ENCODE data around the gene TOX2.

Gene TOX2

DNA sequence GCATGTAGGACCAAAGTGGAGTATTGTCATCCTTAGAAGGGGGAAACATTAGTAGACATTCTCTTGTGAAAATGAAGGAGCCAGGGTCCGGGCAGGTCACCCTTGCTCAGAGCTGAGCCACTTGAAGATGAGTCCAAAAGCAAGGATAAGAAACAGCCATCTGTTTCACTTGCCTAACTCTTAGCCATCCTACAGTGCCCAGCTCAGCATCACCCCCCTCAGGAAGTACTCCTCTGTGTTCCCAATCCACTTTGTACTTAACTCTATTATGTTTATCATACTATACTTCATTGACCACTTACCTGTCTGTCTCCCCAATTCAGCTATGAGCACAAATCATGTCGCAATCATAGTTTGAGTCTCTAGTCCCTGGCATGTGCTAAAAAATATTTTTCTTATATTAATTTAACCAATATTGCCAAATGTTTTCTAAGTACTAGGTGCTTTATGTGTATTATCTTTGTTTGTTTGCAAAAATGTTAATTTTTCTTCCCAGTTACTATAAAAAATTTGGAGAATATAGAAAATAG, 8.1 kb upstream of the TOX2 start:
- Mint-ChIP-seq H3K36me3 (ENCODE audit: low read depth) (peaks cover 4% of the 10 kb centered on the region), H3K27me3 (ENCODE audit: low read depth) (peaks cover 6% of the 10 kb centered on the region), H3K4me3 (no peak overlapping the region), H3K27ac (no peak overlapping the region), H3K4me1 (ENCODE audit: low read depth) (peaks cover 9% of the 10 kb centered on the region), H3K9me3 (peaks cover 28% of the 10 kb centered on the region)
- DNase-seq (ENCODE audit: low spot score): no peak

DNA sequence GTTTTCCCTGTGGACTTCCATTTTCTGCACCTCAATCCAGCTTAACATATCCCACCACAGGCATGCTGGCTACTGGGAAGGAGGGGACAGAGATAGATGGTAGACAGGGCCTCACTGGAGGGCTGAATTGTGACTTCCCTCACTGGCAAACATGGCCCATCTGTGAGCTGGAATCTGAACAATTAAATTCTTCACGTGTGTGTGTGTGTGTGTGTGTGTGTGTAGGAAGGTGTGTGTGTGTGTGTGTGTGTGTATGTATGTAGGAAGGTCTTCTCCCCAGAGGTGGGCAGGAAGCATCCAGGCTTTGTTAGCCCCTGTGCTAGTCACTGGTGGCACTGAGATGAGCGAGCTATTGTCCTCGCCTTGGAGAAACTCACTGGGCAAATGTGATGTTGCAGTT, 5.4 kb upstream of the TOX2 start:
- peaks cover 48% of the 10 kb centered on the region for H3K9me3 Mint-ChIP-seq
- H3K36me3 Mint-ChIP-seq (ENCODE audit: low read depth): peaks cover 17% of the 10 kb centered on the region
- H3K4me3 Mint-ChIP-seq: no peak overlapping the region
- no peak overlapping the region for H3K27ac Mint-ChIP-seq
- DNase-seq (ENCODE audit: low spot score): no peak
- peaks cover 13% of the 10 kb centered on the region for H3K4me1 Mint-ChIP-seq (ENCODE audit: low read depth)
- peaks cover 19% of the 10 kb centered on the region for H3K27me3 Mint-ChIP-seq (ENCODE audit: low read depth)

DNA sequence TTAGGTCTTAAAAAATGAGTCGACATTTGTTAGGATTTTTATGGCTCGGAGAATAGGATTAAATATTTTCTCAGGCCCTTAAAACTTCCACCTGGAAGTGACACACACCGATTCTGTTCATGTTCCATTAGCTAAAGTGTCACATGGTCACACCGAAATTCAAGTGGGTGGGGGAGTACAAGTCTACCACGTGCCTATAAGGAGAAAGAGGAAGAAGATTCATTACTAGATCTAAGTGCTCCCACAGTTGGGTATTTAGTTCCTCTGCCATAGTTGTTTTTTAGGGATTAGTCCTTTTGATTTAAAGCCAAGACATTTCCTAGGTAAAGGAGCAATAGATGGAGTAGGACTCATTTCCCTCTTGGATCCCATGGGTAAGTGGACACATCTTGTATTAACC, 4.9 kb upstream of the TOX2 start:
- peaks cover 17% of the 10 kb centered on the region for H3K36me3 Mint-ChIP-seq (ENCODE audit: low read depth)
- H3K27me3 Mint-ChIP-seq (ENCODE audit: low read depth): peaks cover 19% of the 10 kb centered on the region
- H3K27ac Mint-ChIP-seq: no peak overlapping the region
- H3K9me3 Mint-ChIP-seq: peaks cover 48% of the 10 kb centered on the region
- DNase-seq (ENCODE audit: low spot score): no peak
- peaks cover 13% of the 10 kb centered on the region for H3K4me1 Mint-ChIP-seq (ENCODE audit: low read depth)
- H3K4me3 Mint-ChIP-seq: no peak overlapping the region

DNA sequence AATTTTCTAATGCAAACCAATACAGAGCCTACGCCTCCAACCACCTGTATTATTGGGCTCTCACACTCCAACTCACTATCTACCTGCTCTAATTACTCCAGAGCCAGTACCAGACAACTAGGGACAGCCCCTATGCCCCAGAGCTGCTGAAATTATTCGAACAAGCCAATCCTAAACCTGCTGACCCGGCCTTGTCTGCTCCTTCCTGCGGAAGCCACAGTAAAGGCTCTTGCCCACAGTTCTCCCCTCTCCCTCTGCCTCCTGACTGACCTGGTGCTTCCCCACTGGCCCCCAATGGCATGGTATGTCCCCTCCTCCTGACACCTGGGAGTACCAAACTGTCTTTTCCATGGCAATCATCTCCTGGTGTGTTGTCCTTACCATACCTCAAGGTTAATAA, 4.1 kb upstream of the TOX2 start:
- Mint-ChIP-seq H3K27ac (no peak overlapping the region), H3K4me1 (ENCODE audit: low read depth) (peaks cover 18% of the 10 kb centered on the region), H3K27me3 (ENCODE audit: low read depth) (peaks cover 26% of the 10 kb centered on the region), H3K36me3 (ENCODE audit: low read depth) (peaks cover 21% of the 10 kb centered on the region), H3K9me3 (peaks cover 48% of the 10 kb centered on the region), H3K4me3 (no peak overlapping the region)
- no peak for DNase-seq (ENCODE audit: low spot score)

DNA sequence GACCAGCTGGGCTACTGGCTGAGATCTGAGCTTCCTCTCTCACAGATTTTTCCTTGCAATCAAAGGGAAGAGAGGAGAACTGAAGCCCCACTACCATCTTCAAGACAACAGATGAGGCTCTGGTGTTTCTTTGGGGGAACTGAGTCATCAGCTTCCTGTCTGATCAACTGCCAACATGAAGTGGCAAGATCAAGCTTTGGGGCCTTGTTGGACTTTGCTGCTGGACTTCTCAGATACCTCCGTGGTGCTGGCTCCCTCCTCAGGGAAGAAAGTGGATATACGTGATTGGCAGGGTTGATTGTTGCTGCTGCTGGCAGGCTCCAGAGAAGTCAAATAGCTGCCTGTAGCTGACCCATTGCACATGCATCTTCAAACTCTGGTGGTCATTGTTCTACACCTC, 3.6 kb upstream of the TOX2 start:
- no peak overlapping the region for H3K27ac Mint-ChIP-seq
- no peak overlapping the region for H3K4me3 Mint-ChIP-seq
- DNase-seq (ENCODE audit: low spot score): no peak

DNA sequence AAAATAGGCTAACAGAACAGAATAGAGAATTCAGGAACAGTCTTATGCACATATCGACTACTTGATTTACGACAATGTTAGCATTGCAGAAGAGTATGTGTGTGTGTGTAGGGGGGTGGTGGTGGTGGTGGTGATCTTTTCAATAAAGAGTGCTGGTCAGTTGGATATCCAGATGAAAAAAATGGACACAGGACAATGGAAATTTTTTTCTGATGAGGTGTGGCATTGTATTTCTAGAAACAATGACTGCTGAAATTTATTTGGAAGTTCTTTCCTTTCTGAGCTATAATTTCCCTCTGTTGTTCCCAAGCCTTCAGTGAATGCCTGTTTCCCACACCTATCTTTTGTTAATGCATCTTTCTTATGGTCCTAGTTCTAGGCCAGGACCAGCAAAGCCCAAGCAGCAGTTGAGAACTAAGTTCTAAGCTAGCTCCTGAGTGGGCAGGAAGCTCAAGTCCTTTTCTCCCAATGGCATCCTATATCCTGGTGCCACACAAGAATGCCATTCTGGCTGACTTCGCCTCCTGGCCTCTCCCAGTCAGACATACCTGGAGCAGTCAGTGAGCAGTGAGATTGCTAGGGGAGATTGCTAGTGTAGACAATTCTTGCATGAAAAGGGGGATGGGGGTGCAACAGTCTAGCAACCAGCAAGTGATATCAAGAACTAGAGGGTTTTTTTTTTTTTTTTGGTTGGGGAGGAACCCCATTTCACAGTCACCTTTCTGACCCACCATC, 1.2 kb upstream of the TOX2 start:
- Mint-ChIP-seq H3K27me3 (ENCODE audit: low read depth) (peaks cover 44% of the 10 kb centered on the region), H3K4me1 (ENCODE audit: low read depth) (peaks cover 22% of the 10 kb centered on the region), H3K4me3 (peak overlapping the region; percentile 75), H3K9me3 (peaks cover 40% of the 10 kb centered on the region), H3K27ac (peak overlapping the region; percentile 47), H3K36me3 (ENCODE audit: low read depth) (peaks cover 18% of the 10 kb centered on the region)
- DNase-seq (ENCODE audit: low spot score): no peak

More for the DNA sequence above, 3.6 kb upstream of the TOX2 start:
- Mint-ChIP-seq H3K27me3 (ENCODE audit: low read depth) (peaks cover 28% of the 10 kb centered on the region), H3K36me3 (ENCODE audit: low read depth) (peaks cover 21% of the 10 kb centered on the region), H3K4me1 (ENCODE audit: low read depth) (peaks cover 18% of the 10 kb centered on the region), H3K9me3 (peaks cover 48% of the 10 kb centered on the region)

DNA sequence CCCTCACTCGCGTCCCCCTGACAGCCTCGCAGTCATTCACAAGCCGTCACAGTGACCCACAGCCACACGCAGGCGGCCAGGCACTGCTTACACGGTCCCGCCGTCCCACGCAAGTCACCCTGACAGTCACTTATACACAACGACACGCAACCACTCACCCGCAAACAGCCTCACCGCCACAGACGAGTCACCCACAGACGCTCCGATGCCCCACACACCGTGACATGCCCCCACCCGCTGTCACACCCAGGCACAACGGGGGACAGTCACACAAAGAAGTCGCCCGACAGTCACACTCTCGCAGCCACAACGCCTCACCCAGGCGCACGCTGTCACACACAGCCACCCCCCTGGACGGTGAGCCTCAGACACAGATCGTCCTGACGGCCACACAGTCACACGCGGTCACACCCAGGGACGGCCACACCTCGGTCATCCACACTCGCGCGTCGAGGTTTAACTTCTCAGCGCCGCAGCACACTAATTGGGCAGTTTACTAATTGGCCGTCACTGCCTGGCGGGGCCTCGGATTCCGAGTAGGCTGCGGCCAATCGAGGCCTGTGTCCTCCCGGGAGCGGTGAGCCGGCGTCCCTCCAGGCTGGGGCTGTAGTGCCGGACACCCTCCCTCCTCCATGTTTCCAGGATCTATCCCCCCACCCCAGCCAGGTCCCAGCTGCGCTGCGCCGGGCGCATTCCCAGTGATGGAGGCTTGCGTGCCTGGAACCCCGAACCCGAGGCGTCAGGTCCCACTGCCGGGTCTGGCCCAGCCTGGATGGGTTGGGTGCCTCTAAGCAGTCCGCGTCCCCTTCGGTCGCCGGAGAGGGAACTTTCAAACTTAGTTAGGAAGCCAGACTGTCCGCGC, 790 bp downstream of the TOX2 start:
- H3K4me3 Mint-ChIP-seq: peak overlapping the region; percentile 95
- H3K27ac Mint-ChIP-seq: peak overlapping the region; percentile 79
- peaks cover 27% of the 10 kb centered on the region for H3K9me3 Mint-ChIP-seq
- DNase-seq (ENCODE audit: low spot score): peak; percentile 45
- H3K4me1 Mint-ChIP-seq (ENCODE audit: low read depth): peaks cover 23% of the 10 kb centered on the region
- H3K36me3 Mint-ChIP-seq (ENCODE audit: low read depth): peaks cover 19% of the 10 kb centered on the region
- H3K27me3 Mint-ChIP-seq (ENCODE audit: low read depth): peaks cover 53% of the 10 kb centered on the region

DNA sequence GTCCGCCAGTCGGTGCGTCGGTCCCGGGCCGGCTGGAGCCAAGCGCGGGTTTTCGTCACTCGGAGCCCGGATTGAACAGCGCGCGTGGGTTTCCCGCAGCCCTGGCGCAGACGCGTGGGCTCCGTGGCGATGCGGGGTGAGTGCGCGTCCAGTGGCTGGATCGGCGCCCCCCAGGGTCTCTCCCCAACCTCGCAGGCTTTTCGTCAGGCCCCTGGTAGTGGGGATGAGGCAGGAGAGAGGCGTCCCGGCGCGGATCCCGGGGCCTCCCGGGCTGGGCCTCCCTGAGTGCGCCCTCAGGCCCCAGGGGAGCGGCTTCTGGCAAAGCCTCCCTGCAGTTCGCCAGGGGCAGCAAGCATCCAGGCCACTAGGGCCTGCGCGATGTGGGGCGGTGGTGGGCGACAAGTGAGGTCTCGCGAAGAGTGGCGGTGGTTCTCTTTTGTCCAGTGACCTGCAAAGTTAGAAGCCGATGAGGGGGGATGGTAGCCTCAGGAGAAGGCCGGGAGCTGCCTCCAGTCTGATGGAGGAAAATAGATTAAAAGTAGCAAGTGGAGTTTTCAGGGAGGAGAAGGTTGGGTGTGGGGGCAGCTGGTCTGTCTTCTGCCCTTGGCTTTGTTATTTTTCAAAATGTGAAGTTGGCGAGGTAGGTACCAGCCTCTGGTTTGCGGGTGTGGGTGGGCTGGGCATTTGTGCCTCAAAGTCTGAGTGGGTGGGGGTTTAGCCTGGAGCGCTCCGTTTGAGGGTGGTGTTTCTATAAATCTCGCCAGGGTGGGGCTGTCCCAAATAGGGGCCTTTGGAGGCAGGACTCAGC, 1.6 kb downstream of the TOX2 start:
- H3K27me3 Mint-ChIP-seq (ENCODE audit: low read depth): peaks cover 58% of the 10 kb centered on the region
- H3K9me3 Mint-ChIP-seq: peaks cover 22% of the 10 kb centered on the region
- no peak for DNase-seq (ENCODE audit: low spot score)
- H3K4me3 Mint-ChIP-seq: peak overlapping the region; percentile 95
- no peak overlapping the region for H3K27ac Mint-ChIP-seq
- peaks cover 23% of the 10 kb centered on the region for H3K4me1 Mint-ChIP-seq (ENCODE audit: low read depth)
- peaks cover 19% of the 10 kb centered on the region for H3K36me3 Mint-ChIP-seq (ENCODE audit: low read depth)

DNA sequence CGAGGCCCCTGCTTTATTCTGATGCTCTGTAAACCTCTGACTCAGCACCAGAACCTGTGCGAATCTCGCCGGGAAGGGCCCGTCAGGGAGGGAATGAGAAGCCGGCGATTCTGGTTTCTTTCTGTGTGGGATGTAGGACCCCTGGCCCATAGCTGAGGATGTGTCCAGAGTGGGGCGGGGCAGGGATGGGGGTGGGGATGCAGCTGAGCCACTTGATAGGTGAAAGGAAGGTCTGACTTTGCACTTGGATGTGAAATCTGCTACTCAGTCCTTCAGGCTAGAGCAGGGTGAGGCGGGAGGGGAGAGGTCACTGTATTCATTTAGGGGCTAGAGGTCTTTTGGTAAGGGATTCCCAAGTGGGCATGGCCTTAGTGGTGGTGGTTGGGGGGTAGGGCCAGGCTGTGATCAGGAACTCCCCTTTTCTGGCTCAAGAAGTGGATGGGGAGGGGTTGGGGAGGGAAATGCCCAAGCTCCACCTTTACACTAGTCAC, 2.3 kb downstream of the TOX2 start:
- Mint-ChIP-seq H3K27ac (no peak overlapping the region), H3K36me3 (ENCODE audit: low read depth) (peaks cover 19% of the 10 kb centered on the region), H3K9me3 (peaks cover 17% of the 10 kb centered on the region), H3K4me3 (peak overlapping the region; percentile 66), H3K27me3 (ENCODE audit: low read depth) (peaks cover 64% of the 10 kb centered on the region), H3K4me1 (ENCODE audit: low read depth) (peaks cover 27% of the 10 kb centered on the region)
- DNase-seq (ENCODE audit: low spot score): no peak

DNA sequence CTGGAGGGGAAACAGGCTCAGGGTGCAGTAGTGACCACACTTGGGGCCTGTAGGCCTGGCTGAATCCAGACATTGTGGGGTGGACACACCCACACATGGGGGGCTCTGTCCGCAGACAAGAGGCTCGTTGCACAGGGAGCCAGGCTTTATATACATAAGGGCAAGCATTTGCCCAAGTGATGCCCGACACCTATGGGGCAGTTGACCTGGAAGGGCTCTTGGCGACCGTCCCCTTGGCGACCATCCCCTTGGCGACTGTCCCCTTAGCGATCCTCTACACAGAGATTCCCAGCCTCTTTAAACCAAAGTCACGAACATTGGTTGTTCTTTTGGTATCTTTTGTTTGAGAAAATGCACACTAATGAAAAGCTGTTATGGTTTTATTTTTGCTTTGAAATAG, 2.7 kb downstream of the TOX2 start:
- DNase-seq (ENCODE audit: low spot score): no peak
- Mint-ChIP-seq H3K9me3 (peaks cover 13% of the 10 kb centered on the region), H3K36me3 (ENCODE audit: low read depth) (peaks cover 17% of the 10 kb centered on the region), H3K27ac (no peak overlapping the region), H3K4me3 (no peak overlapping the region), H3K4me1 (ENCODE audit: low read depth) (peaks cover 29% of the 10 kb centered on the region), H3K27me3 (ENCODE audit: low read depth) (peaks cover 62% of the 10 kb centered on the region)

DNA sequence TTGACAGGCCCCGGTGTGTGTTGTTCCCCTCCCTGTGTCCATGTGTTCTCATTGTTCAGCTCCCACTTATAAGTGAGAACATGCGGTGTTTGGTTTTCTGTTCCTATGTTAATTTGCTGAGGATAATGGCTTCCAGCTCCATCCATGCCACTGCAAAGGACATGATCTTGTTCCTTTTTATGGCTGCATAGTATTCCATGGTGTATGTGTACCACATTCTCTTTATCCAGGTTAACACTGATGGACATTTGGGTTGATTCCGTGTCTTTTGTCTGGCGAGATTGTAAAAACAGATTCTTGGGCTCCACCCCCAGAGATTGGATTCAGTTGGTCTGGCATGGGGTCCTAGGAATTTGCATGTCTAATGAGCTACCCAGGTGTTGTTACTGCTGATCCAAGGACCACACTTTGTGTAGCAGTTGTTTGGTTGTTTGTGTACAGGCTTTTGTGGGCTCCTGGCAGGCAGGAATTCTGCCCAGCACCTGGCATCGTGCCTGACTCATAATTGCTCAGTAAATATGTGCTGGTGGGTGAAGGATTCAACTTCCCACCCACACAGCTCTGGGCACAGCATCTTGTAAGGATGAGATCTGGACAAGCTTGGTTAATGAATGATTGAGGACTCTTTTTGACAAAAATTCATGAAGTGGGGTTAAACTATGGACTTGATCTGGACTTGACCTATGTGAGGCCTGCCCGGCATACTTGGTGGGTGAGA, 5.2 kb downstream of the TOX2 start:
- peaks cover 43% of the 10 kb centered on the region for H3K4me1 Mint-ChIP-seq (ENCODE audit: low read depth)
- H3K4me3 Mint-ChIP-seq: no peak overlapping the region
- peaks cover 57% of the 10 kb centered on the region for H3K27me3 Mint-ChIP-seq (ENCODE audit: low read depth)
- H3K36me3 Mint-ChIP-seq (ENCODE audit: low read depth): peaks cover 9% of the 10 kb centered on the region
- no peak overlapping the region for H3K27ac Mint-ChIP-seq
- no peak for DNase-seq (ENCODE audit: low spot score)
- no peaks in the 10 kb centered on the region for H3K9me3 Mint-ChIP-seq

DNA sequence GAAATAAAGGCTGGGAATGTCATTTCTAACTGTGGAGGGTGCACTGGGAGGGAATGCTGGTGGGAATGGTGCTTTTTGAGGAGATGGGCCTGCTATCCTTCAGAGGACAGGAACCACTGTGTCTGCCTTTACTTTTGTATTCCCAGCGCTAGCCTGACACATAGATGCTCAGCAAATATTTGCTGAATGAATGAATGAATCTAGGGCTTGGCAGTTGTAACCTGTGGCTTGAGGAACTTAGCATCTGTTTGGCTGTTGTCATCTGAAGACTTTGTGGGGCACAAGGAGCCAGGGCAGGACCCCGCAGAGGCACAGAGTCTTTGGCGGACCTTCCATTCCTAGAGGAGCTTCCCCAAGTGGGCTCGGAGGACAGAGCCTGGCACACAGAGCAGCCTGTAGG, 6.1 kb downstream of the TOX2 start:
- Mint-ChIP-seq H3K27ac (no peak overlapping the region), H3K27me3 (ENCODE audit: low read depth) (peaks cover 54% of the 10 kb centered on the region), H3K4me1 (ENCODE audit: low read depth) (peaks cover 47% of the 10 kb centered on the region), H3K36me3 (ENCODE audit: low read depth) (peaks cover 8% of the 10 kb centered on the region), H3K9me3 (no peaks in the 10 kb centered on the region), H3K4me3 (no peak overlapping the region)
- no peak for DNase-seq (ENCODE audit: low spot score)

DNA sequence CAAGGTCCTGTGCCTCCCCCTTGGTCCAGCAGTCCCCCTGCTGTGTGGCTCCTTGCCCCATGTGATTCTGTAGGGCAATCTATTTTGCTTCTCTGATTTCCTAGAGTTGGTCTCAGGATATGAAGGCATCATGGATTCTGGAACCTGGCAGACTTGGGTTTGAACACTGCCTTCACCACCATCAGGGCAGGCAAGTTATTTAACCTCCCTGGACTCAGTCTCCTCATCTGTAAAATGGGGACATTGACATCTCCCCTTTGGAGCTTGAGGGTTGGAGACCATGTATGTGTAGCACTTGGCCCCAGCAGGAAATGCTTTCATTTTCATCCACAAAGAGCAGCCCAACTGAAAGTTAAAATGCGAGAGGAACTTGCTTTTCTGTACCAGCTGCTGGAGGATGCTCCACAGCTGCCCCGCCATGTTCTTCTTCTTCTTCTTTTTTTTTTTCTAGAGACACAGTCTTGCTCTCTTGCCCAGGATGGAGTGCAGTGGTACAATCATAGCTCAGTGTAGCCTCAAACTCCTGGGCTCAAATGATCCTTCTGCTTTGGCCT, 6.7 kb downstream of the TOX2 start:
- Mint-ChIP-seq H3K36me3 (ENCODE audit: low read depth) (peaks cover 8% of the 10 kb centered on the region), H3K4me1 (ENCODE audit: low read depth) (peaks cover 51% of the 10 kb centered on the region), H3K9me3 (no peaks in the 10 kb centered on the region), H3K4me3 (no peak overlapping the region), H3K27me3 (ENCODE audit: low read depth) (peaks cover 56% of the 10 kb centered on the region), H3K27ac (no peak overlapping the region)
- DNase-seq (ENCODE audit: low spot score): no peak
